ENCODE results near the gene JAML.

Gene JAML

DNA sequence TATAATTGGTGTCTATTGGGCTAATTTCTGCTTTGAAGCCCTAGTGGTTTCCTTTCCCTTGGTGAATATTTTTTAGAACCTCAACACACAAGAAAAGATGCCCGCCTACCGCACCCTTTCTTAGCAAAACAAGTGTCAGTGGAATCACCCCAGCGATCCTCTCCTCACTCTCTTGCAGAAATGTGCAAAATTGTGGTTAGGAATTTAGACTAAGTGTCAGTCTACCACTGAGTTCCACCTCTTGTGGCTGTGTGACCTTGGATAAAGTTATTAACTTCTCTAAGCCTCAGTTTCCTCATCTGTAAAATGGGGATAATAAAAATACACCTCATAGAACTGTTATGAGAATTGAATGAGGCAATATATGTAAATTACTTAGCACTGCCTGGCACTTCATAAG, 5.3 kb upstream of the JAML start:
- Mint-ChIP-seq H3K27ac (no peak overlapping the region), H3K27me3 (no peaks in the 10 kb centered on the region), H3K4me3 (no peak overlapping the region), H3K4me1 (peaks cover 39% of the 10 kb centered on the region), H3K36me3 (peaks cover 37% of the 10 kb centered on the region), H3K9me3 (no peaks in the 10 kb centered on the region)
- ATAC-seq: no peak

DNA sequence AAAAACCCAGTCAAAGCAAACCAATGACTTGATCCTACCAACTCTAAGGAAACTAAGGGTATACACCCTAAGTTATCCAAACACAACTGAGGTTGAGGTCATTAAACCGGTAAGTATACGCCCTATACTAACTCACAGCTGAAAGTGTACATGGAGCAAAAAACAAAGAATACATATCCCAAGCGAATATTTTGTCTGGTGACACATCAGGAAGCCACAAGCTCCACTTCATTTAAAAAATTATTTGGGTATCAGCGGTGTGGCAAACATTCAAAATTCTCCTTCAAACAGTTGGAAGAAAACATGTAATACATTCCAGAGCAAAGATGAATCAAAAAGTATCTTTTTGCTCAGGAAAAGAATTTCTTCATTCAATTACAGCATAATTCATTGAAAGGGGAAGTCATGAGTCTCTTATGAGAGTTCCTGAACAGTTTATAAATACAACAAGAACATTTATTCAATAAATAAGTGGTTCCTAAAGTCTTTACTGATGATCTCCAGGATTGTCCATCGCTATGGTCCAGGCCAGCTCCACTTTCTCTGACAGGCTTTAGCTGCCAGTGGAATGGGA, 4.5 kb upstream of the JAML start:
- H3K27ac Mint-ChIP-seq: peak overlapping the region; percentile 90
- no peak for ATAC-seq
- peaks cover 30% of the 10 kb centered on the region for H3K36me3 Mint-ChIP-seq
- no peaks in the 10 kb centered on the region for H3K9me3 Mint-ChIP-seq
- peaks cover 46% of the 10 kb centered on the region for H3K4me1 Mint-ChIP-seq
- no peaks in the 10 kb centered on the region for H3K27me3 Mint-ChIP-seq
- no peak overlapping the region for H3K4me3 Mint-ChIP-seq

DNA sequence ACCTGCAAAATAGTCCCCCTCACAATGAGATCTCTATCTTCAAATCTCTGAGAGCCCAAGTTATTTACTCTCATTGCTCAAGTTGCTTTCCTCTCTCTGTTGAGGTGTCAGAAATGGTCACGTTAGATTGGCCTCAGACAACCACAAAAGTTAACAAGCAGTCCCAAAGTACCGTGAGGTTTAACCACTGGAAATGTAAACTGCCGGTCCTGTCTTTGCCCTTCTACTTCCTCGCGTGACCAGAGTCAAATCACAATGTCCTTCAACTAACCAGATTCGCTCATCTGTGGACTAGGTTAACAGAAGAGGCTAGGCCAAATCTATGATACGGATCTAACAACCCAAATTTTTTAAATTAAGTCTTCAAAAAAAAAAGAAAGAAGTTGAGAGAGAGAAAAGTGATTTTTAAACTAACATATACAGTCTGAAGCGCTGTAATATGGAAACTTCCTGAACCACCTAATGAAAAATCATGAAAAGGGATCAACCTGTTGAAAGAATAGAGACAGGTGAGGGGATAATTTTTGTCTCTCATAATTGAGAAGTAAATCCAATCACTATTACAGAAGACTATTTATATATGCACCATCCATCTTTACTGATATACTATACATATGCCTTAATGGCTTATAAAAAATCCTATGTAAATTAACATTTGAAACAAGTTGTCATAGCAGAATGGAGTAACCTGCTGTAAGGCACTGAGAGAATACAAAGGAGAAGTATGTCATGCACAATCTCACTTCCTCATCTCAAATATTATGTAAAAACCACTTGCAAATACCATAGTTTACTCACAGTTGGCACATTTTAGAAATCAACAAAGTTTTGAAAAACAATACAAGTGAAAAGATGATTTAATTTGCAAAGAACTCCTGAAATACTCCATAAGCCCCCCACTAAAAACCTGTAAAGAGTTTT, 3.3 kb upstream of the JAML start:
- peaks cover 18% of the 10 kb centered on the region for H3K36me3 Mint-ChIP-seq
- peaks cover 10% of the 10 kb centered on the region for H3K27me3 Mint-ChIP-seq
- peak; percentile 90 for ATAC-seq
- H3K27ac Mint-ChIP-seq: peak overlapping the region; percentile 90
- H3K9me3 Mint-ChIP-seq: no peaks in the 10 kb centered on the region
- peaks cover 55% of the 10 kb centered on the region for H3K4me1 Mint-ChIP-seq
- H3K4me3 Mint-ChIP-seq: peak overlapping the region; percentile 52

DNA sequence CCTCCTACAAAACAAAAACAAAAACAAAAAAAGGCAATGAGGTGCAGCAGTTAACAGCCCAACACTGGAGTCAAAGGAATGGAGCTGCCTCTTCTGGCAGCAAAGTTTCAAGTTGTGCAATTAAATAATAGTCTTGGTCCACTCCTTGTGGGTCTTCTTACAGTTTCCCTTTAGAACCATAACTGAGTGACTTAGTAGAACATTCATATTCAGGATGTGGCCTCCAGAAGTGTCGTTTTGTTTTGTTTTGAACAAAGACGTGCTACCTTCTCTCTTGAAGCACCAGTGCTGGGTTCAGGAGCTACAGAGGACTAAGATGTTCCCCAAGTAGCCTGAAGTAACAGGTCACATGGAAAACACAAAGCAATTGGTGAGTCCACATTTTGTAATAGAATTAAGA, 2.0 kb upstream of the JAML start:
- H3K27ac Mint-ChIP-seq: peak overlapping the region; percentile 90
- peaks cover 17% of the 10 kb centered on the region for H3K36me3 Mint-ChIP-seq
- peaks cover 20% of the 10 kb centered on the region for H3K27me3 Mint-ChIP-seq
- no peak for ATAC-seq
- peaks cover 55% of the 10 kb centered on the region for H3K4me1 Mint-ChIP-seq
- no peak overlapping the region for H3K4me3 Mint-ChIP-seq
- no peaks in the 10 kb centered on the region for H3K9me3 Mint-ChIP-seq

DNA sequence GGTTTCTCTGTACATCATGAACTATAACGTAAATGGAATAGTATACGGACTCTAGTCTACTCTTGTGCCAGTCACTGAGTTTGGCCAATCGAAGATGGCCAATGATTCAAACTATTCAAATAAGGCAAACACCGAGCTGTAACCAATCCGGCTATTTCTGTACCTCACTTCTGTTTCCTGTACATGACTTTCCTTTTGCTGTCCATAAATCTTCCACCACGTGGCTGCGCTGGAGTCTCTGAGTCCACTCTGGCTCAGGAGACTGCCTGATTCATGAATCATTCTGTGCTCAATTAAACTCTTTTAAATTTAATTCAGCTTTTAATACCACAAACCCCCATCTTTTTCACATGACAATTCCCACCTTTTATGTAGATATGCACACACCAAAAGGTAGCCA, 1.5 kb upstream of the JAML start:
- Mint-ChIP-seq H3K4me3 (no peak overlapping the region), H3K27me3 (peaks cover 20% of the 10 kb centered on the region), H3K9me3 (no peaks in the 10 kb centered on the region), H3K36me3 (peaks cover 17% of the 10 kb centered on the region), H3K27ac (no peak overlapping the region), H3K4me1 (peaks cover 55% of the 10 kb centered on the region)
- no peak for ATAC-seq

DNA sequence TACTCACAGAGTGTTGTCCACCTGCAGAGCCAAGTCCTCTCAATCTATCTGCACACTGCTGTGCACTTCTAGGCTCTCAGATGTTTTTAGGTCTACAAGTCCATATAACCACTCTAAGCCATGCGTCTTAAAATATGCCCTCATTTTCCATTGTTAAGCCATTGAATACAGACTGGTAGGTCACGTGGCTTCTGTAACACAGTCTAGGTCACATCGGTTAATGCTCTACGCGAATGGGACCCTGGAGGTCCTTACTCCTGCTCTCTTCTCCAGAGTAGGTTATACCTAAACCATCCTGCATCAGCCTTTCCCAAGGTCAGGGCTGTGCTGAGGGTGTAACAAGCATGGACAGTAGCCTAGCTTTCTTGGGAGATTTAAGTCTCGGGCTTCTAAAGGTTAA, 819 bp downstream of the JAML start:
- peaks cover 31% of the 10 kb centered on the region for H3K27me3 Mint-ChIP-seq
- ATAC-seq: no peak

DNA sequence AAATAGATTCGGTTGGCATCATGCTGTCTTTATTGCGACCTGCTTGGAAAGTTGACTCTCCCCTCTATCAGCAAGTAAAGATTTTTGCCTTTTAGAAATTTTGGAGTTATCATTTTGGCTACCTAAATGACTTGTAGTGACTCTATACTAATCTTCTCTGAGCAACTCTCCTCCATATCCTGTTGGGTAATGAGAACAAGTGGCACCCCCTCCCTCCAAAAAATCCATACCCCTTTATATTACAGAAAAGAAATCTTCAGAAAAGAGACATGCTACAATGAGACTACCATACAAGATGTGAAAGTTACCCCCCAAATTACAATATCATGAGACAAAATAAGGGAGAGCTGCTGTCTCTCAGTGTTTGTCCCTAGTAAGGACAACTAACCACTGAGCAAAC, 1.2 kb downstream of the JAML start:
- no peak for ATAC-seq
- peaks cover 51% of the 10 kb centered on the region for H3K4me1 Mint-ChIP-seq
- peak overlapping the region; percentile 66 for H3K27ac Mint-ChIP-seq
- H3K36me3 Mint-ChIP-seq: peaks cover 12% of the 10 kb centered on the region
- H3K27me3 Mint-ChIP-seq: peaks cover 31% of the 10 kb centered on the region
- peak overlapping the region; percentile 52 for H3K4me3 Mint-ChIP-seq
- H3K9me3 Mint-ChIP-seq: no peaks in the 10 kb centered on the region

More for the DNA sequence above, 819 bp downstream of the JAML start:
- Mint-ChIP-seq H3K4me1 (peaks cover 55% of the 10 kb centered on the region), H3K9me3 (no peaks in the 10 kb centered on the region), H3K36me3 (peaks cover 12% of the 10 kb centered on the region), H3K4me3 (peak overlapping the region; percentile 52), H3K27ac (peak overlapping the region; percentile 66)

DNA sequence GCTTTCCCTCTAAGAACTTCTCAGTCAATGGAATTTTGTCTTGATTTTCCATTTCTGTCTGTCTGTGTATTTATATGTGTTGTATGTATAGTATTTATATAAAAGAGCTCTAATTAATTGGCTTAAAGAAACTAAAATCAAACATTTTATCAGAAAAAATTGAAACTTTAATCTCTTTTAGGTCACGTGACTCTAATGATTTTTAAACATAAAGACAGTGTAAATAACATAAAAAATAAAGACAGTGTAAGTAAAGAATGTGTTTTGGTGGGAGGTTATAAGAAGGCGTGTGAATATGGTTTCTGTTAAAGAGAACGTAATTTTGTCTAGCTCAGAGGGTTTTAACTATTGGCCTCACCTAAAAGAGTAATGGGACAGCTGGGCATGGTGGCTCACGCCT, 2.4 kb downstream of the JAML start:
- H3K9me3 Mint-ChIP-seq: no peaks in the 10 kb centered on the region
- peaks cover 40% of the 10 kb centered on the region for H3K27me3 Mint-ChIP-seq
- no peak overlapping the region for H3K4me3 Mint-ChIP-seq
- H3K4me1 Mint-ChIP-seq: peaks cover 49% of the 10 kb centered on the region
- ATAC-seq: no peak
- peaks cover 7% of the 10 kb centered on the region for H3K36me3 Mint-ChIP-seq
- H3K27ac Mint-ChIP-seq: no peak overlapping the region

DNA sequence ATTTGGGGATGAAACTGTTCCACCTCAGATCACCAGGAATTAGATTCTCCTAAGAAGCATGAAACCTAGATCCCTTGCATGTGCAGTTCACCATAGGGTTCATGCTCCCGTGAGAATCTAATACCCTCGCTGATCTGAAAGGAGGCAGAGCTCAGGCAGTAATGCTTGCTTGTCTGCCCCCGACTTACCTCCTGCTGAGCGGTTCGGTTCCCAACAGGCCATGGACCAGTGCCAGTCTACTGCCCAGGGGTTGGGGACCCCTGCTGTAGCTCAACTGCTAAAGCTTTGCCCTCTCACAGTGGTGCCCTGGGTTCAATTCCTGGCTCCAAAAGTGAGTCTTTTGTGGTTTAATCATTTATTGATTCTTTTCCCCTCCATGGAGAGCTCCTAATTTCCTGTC, 3.4 kb downstream of the JAML start:
- H3K4me1 Mint-ChIP-seq: peaks cover 50% of the 10 kb centered on the region
- H3K36me3 Mint-ChIP-seq: peaks cover 3% of the 10 kb centered on the region
- no peak overlapping the region for H3K4me3 Mint-ChIP-seq

DNA sequence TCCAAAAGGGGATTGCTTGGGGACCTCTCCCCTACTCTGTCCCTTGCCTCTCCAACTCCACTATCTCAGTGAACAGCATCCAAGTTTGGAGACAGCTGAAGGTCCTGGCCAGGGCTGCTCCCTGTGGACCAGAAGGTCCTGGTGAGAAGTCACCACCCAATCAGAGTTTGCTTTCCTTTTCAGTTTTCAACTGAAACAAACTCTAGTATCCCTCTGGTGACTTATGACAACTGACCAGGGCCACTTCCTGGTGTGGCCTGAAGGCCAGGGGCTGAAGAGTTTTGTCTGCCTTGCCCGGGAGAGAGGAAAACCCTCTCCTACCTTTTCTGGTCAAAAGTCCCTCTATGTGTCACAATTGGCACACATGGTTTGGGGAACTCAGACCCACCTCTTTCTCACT, 5.1 kb downstream of the JAML start:
- peak overlapping the region; percentile 20 for H3K27ac Mint-ChIP-seq
- H3K4me1 Mint-ChIP-seq: peaks cover 57% of the 10 kb centered on the region
- H3K9me3 Mint-ChIP-seq: no peaks in the 10 kb centered on the region
- no peaks in the 10 kb centered on the region for H3K36me3 Mint-ChIP-seq
- no peak overlapping the region for H3K4me3 Mint-ChIP-seq
- ATAC-seq: no peak
- peaks cover 40% of the 10 kb centered on the region for H3K27me3 Mint-ChIP-seq

More for the DNA sequence above, 3.4 kb downstream of the JAML start:
- Mint-ChIP-seq H3K27me3 (peaks cover 40% of the 10 kb centered on the region), H3K9me3 (no peaks in the 10 kb centered on the region), H3K27ac (no peak overlapping the region)
- ATAC-seq: no peak

DNA sequence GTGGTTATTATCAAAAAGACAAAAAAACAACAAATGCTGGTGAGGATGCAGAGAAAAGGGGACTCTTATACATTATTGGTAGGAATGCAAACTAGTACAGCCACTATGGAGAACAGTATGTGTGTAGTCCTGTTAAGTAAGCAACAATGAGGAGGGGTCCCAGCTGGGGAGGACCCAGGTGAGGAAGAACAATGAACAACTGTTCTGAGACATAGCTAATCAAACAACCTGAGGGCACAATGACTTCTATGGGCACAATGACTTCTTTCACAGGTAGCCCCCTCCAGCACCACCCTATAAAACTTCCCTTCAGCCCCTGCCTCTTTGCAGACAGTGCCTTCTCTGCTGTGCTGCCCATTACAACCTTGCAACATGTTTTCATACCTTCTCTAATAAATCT, 5.6 kb downstream of the JAML start:
- ATAC-seq: no peak
- Mint-ChIP-seq H3K9me3 (no peaks in the 10 kb centered on the region), H3K27me3 (peaks cover 40% of the 10 kb centered on the region), H3K36me3 (no peaks in the 10 kb centered on the region), H3K4me3 (no peak overlapping the region), H3K4me1 (peaks cover 57% of the 10 kb centered on the region), H3K27ac (peak overlapping the region; percentile 20)

DNA sequence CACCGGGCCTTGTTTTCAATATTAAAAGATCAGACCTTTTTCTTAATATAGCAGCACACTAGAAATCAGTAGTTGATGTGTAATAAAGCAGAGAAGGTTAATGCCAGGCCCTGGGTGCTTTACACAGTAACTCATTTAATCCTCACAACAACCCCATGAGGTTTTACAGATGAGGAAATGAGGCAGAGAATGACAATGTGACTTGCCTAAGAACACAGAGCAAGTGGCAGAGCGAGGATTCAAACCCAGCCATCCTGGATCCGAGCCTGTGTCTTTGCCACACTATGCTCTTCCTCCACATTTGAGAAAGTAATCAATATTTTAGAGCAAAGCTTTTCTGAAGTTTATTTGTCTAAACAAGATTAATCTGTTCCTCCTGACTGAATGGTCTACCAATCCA, 7.2 kb downstream of the JAML start:
- Mint-ChIP-seq H3K4me3 (peak overlapping the region; percentile 44), H3K36me3 (peaks cover 5% of the 10 kb centered on the region), H3K27ac (peak overlapping the region; percentile 95), H3K4me1 (peaks cover 66% of the 10 kb centered on the region), H3K9me3 (peaks cover 3% of the 10 kb centered on the region), H3K27me3 (peaks cover 32% of the 10 kb centered on the region)
- ATAC-seq: peak; percentile 69

DNA sequence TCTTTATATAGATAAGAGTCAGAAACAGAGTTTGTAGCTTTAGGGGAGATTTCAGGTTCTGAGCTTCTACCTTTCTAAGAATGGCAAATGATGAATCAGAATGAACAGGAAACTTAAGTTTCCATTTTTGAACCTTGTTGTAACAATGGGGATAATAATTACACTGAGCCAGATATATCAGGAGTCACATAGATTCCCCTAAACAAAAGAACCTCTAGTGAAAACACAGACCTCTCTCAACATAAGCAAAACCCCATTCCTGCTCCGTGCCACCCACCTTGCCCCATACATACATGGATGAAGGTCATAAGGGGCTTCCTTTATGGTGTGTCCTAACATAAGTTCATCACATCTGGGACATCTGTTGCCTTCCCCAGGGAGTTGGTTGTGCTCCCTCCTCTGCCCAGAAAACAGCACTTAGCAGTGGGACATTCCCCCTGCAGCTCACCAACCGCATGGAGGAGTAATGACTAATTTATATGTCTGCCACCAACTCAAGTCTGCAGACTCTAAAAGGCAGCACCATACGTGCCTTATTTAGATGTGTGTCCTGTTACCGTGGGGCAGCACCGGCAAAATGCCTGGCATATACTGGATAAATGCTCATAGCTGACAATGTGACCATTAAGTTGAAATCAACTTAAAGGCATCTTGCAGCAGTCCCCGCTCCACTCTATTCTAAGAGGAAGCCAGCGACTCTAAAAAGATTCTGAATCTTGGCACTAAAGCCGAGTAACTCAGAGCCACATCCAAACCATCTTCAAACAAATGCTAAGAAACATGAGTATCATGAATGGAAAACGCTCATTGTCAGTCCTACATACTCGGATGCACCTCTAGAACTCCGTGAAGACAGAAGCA, 8.0 kb downstream of the JAML start:
- H3K36me3 Mint-ChIP-seq: peaks cover 11% of the 10 kb centered on the region

DNA sequence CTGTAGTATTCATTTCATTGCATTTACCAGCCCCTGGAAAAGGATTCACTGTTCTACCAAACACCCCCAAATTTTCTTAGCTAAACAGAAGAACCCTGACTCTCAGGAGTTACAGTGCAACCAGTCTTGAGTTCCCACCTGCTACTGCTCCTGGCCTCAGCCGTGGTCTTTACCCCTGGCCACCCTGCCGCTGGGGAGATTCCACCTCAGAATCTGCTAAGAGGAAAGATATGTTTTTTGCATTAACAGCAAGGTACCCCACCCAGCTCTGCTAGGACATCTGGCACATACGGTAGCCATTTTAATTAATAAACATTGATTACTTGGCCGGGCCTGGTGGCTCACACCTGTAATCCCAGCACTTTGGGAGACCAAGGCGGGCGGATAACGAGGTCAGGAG, 9.0 kb downstream of the JAML start:
- no peak for ATAC-seq
- H3K9me3 Mint-ChIP-seq: peaks cover 3% of the 10 kb centered on the region
- peaks cover 29% of the 10 kb centered on the region for H3K27me3 Mint-ChIP-seq
- peak overlapping the region; percentile 40 for H3K4me3 Mint-ChIP-seq
- H3K27ac Mint-ChIP-seq: peak overlapping the region; percentile 95
- H3K4me1 Mint-ChIP-seq: peaks cover 78% of the 10 kb centered on the region
- H3K36me3 Mint-ChIP-seq: peaks cover 12% of the 10 kb centered on the region

More for the DNA sequence above, 8.0 kb downstream of the JAML start:
- Mint-ChIP-seq H3K9me3 (peaks cover 3% of the 10 kb centered on the region), H3K27ac (peak overlapping the region; percentile 95), H3K4me1 (peaks cover 73% of the 10 kb centered on the region), H3K27me3 (peaks cover 29% of the 10 kb centered on the region), H3K4me3 (peak overlapping the region; percentile 57)
- ATAC-seq: peak; percentile 85

DNA sequence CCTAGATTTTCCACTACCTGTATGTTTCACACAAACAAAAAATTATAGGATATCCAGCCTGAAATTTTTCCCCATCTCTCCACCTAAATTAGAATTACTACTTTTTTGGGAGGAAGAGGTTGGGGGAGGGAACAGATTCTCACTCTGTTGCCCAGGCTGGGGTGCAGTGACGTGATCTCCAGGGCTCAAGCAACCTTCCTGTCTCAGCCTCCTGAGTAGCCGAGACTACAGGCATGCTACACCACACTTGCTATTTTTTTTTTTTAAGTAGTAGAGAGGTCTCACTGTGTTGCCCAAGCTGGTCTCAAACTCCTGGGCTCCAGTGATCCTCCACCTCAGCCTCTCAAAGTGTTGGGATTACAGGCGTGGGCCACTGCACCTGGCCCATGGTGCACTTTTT, 9.5 kb downstream of the JAML start:
- Mint-ChIP-seq H3K27ac (peak overlapping the region; percentile 95), H3K9me3 (peaks cover 3% of the 10 kb centered on the region), H3K4me3 (no peak overlapping the region), H3K36me3 (peaks cover 12% of the 10 kb centered on the region), H3K27me3 (peaks cover 28% of the 10 kb centered on the region), H3K4me1 (peaks cover 77% of the 10 kb centered on the region)
- no peak for ATAC-seq
